ENCODE measurements around the gene NCEH1.
"Not testable (repeated sequence)": the region's sequence is repeated elsewhere in the genome, so short reads cannot be mapped to it uniquely, and the experiment has no call there.

NCEH1 gene

GRCh38 chr3:172710664-172711453, at the start of gene NCEH1:
NCEH1 (minus strand) TSS chr3:172711067; CDS start chr3:172710984, 83 bp downstream.
- peak; percentile 86 for TF ChIP-seq CTCF (IDR thresholded peaks at IDR 0.05; ENCODE audit: extremely low read depth, insufficient read depth, missing control alignments)
- DNase-seq (ENCODE audit: low spot score), result peak; percentile 87
- in situ Hi-C loops (cut with MboI; ENCODE audit: low pct_unique_long_range_greater_than_20kb, low sequenced_read_pairs, unreplicated experiment), result no loop called here

- in situ Hi-C loops (cut with MboI; ENCODE audit: low pct_unique_long_range_greater_than_20kb, low sequenced_read_pairs, unreplicated experiment); DNase-seq (ENCODE audit: low spot score): not testable (repeated sequence)
Observed at GRCh38 chr3:172760416-172760815, 49.5 kb upstream of the NCEH1 start.

GRCh38 chr3:172753125-172753524, 42.3 kb upstream of the NCEH1 start:
- no peak for TF ChIP-seq CTCF (IDR thresholded peaks at IDR 0.05; ENCODE audit: extremely low read depth, insufficient read depth, missing control alignments)
- DNase-seq (ENCODE audit: low spot score), result no peak
- in situ Hi-C loops (cut with MboI; ENCODE audit: low pct_unique_long_range_greater_than_20kb, low sequenced_read_pairs, unreplicated experiment), result no loop called here

GRCh38 chr3:172752651-172753050, 41.8 kb upstream of the NCEH1 start:
- DNase-seq (ENCODE audit: low spot score), result no peak
- TF ChIP-seq CTCF (IDR thresholded peaks at IDR 0.05; ENCODE audit: extremely low read depth, insufficient read depth, missing control alignments), result no peak
- in situ Hi-C loops (cut with MboI; ENCODE audit: low pct_unique_long_range_greater_than_20kb, low sequenced_read_pairs, unreplicated experiment), result no loop called here

- in situ Hi-C loops (cut with MboI; ENCODE audit: low pct_unique_long_range_greater_than_20kb, low sequenced_read_pairs, unreplicated experiment), result no loop called here
- DNase-seq (ENCODE audit: low spot score), result no peak
- TF ChIP-seq CTCF (IDR thresholded peaks at IDR 0.05; ENCODE audit: extremely low read depth, insufficient read depth, missing control alignments), result no peak
Observed at GRCh38 chr3:172751175-172751704, 40.4 kb upstream of the NCEH1 start.

GRCh38 chr3:172750368-172751174, 39.7 kb upstream of the NCEH1 start, which contains the start of gene ECT2:
ECT2 (plus strand) TSS chr3:172750726; CDS start chr3:172754531, 3,805 bp downstream.
- TF ChIP-seq CTCF (IDR thresholded peaks at IDR 0.05; ENCODE audit: extremely low read depth, insufficient read depth, missing control alignments), result peak; percentile 73
- peak; percentile 96 for DNase-seq (ENCODE audit: low spot score)
- in situ Hi-C loops (cut with MboI; ENCODE audit: low pct_unique_long_range_greater_than_20kb, low sequenced_read_pairs, unreplicated experiment), result no loop called here

- no peak for TF ChIP-seq CTCF (IDR thresholded peaks at IDR 0.05; ENCODE audit: extremely low read depth, insufficient read depth, missing control alignments)
- in situ Hi-C loops (cut with MboI; ENCODE audit: low pct_unique_long_range_greater_than_20kb, low sequenced_read_pairs, unreplicated experiment), result no loop called here
- DNase-seq (ENCODE audit: low spot score), result no peak
Observed at GRCh38 chr3:172750069-172750367, 39.2 kb upstream of the NCEH1 start.

Data from GM13977 (cell line).